ENCODE measurements around the gene TMEM132E.

TMEM132E gene

DNA sequence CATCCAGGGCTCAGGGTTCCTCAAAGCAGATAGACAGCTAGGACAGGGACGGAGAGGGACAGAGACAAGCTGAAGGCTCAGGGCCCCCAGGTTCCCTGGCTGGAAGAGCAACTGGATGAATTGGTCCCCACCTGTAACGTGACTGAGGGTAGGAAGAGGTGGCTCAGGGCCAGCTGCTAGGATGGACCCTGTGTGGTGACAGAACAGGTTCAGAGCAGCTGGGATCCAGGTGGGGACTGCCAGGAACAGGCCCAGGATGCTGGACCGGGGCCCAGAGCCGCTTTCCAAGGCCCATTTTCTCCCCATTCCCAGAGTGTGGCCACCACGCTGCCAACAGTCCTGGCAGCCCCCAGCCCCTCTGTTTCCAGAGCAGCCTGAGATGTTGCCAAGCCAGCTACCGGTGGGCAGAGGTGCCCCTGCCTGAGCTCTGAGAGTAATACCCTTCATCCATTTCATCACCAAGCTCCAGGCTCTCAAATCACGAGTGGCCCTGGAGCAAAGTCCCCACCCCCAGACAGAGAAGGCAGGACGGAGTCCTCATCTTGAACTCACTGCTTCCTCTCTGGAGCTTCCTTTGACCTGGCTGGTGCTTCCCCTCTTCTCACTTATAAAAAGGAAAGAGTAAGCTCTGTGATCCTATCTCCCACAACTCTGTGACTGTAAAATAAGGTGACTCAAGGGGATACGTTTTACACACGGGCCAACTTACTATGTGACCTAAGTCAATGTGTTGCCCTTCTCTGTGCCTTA, 79.6 kb downstream of the TMEM132E start:
- DNase-seq (ENCODE audit: low read depth): no peak
- H3K4me3 ChIP-seq (ENCODE audit: low read depth, low read length): no peak overlapping the region
- TF ChIP-seq, protein P1, sequence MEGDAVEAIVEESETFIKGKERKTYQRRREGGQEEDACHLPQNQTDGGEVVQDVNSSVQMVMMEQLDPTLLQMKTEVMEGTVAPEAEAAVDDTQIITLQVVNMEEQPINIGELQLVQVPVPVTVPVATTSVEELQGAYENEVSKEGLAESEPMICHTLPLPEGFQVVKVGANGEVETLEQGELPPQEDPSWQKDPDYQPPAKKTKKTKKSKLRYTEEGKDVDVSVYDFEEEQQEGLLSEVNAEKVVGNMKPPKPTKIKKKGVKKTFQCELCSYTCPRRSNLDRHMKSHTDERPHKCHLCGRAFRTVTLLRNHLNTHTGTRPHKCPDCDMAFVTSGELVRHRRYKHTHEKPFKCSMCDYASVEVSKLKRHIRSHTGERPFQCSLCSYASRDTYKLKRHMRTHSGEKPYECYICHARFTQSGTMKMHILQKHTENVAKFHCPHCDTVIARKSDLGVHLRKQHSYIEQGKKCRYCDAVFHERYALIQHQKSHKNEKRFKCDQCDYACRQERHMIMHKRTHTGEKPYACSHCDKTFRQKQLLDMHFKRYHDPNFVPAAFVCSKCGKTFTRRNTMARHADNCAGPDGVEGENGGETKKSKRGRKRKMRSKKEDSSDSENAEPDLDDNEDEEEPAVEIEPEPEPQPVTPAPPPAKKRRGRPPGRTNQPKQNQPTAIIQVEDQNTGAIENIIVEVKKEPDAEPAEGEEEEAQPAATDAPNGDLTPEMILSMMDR (conservative IDR thresholded peaks at IDR 0.05; ENCODE audit: low read depth, low read length): no peak

DNA sequence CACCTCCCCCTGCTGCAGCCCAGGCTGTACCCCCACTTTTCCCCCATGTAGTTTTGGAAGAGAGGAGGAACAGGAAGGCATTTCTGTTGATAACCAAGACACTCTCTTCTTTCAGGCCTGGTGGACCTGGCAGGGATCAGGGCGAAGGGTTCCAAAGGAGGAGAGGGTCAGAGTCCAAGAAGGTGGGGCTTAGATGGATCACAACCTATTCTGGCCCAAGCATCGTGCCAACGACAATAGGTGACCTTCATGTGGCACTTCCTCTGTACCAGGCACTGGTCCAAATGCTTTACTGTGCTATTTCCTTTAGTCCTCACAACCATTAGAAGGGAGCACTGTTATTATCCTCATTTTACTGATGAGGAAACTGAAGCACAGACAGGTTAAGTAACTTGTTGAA, 84.3 kb downstream of the TMEM132E start:
- TF ChIP-seq, protein P1 (conservative IDR thresholded peaks at IDR 0.05; ENCODE audit: low read depth, low read length): no peak
- no peak for DNase-seq (ENCODE audit: low read depth)
- no peak overlapping the region for H3K4me3 ChIP-seq (ENCODE audit: low read depth, low read length)

DNA sequence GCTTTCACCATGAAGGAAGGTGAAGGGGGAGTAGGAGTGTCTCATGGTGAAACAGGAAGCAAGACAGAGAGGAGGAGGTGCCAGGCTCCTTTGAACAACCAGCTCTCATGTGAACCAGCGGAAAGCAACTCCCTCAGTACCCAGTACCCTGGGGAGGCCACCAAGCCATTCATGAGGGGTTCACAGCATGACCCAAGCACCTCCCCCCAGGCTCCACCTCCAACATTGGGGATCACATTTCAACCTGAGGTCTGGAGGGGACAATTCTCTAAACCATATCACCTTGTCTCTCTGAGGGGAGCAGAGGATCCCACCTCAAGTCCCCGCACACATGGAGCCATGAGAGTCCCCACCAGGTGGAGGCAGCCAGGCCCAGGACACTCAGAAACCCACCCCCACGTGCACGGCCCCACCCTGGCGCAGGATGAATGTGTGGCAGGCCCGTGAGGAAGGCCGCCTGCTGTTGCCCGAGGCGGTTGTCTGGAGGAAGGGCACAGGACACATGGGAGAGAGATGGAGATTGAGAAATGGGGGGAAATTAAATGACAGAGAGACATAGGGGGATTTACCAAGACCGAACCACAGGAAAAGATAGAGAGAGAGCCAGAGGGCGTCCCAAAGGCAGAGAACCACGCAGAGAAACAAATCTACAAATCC, 85.9 kb downstream of the TMEM132E start:
- DNase-seq (ENCODE audit: low read depth): no peak
- TF ChIP-seq, protein P1 (conservative IDR thresholded peaks at IDR 0.05; ENCODE audit: low read depth, low read length): no peak
- H3K4me3 ChIP-seq (ENCODE audit: low read depth, low read length): no peak overlapping the region

DNA sequence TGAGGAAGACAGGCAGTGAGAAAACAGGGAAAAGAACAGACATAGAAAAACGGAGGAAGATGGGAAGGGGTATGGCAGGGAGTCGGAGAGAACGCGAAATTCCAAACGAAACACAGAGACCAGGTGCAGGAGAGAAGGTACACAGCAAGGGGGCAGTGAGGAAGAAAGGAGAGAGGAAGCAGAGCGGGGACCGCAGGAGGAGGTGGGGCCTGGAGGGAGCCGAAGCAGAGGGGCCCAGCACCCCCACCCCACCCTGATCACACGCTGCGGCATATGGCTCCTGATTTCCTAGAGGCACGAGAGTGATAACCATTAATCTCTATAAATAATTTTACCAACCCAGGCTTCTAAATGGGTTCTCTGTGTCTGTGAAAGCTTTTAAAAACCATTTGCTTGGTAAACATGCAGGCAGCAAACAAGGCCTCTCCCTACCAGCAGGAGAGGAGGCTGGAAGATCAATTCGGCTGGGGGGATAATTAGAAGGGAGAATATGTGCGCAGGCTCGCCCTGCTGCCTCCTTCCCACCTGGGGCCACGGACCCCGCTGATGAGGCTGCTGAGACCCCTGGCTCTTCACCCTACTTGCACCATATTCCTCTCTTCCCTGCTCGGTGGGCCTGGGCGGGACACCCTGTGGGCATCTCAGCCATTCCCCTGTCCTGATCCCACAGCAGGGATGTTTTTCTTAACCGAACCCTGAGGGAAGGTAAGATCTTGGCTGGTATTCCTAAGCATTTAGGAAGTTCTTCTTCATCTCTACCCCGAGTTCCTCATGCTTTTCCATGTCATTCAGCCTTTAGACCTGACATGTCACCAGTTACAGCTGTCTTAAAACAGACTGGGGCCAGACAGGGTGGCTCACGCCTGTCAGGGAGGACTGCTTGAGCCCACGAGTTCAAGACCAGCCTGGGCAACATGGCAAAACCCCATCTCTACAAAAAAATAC, 86.7 kb downstream of the TMEM132E start:
- no peak overlapping the region for H3K4me3 ChIP-seq (ENCODE audit: low read depth, low read length)
- DNase-seq (ENCODE audit: low read depth): no peak
- TF ChIP-seq, protein P1 (conservative IDR thresholded peaks at IDR 0.05; ENCODE audit: low read depth, low read length): no peak

DNA sequence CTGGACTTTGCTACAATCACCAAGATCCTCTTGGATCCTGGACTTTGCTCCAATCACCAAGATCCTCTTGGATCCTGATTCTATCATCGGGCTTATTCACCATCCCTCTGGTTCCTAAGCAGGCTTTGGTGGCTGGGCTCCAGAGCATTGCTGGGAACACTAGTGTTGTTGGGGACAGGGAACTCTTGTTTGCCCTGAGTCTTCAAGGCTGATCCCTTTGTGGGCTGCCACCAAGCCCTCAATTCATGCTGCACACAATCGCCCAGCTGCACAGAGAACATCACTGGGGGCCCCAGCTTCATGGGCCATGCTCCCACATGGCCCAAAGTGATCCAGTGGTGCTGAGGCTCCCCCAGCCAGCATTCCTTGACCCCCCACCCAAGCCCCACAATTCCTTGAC, 88.3 kb downstream of the TMEM132E start:
- H3K4me3 ChIP-seq (ENCODE audit: low read depth, low read length): no peak overlapping the region

DNA sequence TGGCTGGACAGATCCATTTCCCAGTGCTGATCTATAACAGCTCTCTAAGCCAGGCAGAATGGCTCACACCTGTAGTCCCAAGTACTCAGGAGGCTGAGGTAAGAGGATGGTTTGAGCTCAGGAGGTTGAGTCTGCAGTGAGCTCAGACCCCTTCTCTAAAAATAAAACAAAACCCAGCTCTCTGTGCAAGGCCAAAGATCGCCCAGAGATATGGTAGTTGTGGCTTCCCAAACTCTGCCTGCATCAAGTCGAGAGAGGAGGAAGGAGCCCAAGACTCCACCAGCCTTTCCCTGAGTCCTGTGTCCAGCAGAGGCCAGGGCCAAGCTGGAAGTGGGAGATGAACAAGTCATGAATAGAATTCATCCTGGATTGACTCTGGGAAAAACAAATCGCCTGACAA, 88.8 kb downstream of the TMEM132E start:
- TF ChIP-seq, protein P1 (conservative IDR thresholded peaks at IDR 0.05; ENCODE audit: low read depth, low read length): no peak
- DNase-seq (ENCODE audit: low read depth): no peak

More for the DNA sequence above, 88.3 kb downstream of the TMEM132E start:
- DNase-seq (ENCODE audit: low read depth): no peak
- TF ChIP-seq, protein P1 (conservative IDR thresholded peaks at IDR 0.05; ENCODE audit: low read depth, low read length): no peak

More for the DNA sequence above, 88.8 kb downstream of the TMEM132E start:
- no peak overlapping the region for H3K4me3 ChIP-seq (ENCODE audit: low read depth, low read length)
